Mesothelial cell of epicardium (in vitro differentiated cells): ENCODE results near the gene LGI4. TPM values are rescaled to one million over a fixed set of nuclear protein-coding genes. Genes with fewer than 3 reads are reported as not detected.

Experiments used
- DNase-seq, 2 experiments: peaks; one replicate each; pipeline ENCODE4 v3.0.0; 2021; ENCODE audit warnings: low spot score in 2 of 2; ENCODE audit not compliant: unreplicated experiment in 2 of 2
- H3K27ac Mint-ChIP-seq: 2 replicates; pipeline ENCODE4 v1.8.0; 2021; ENCODE audit warnings: mixed read lengths
- H3K27me3 Mint-ChIP-seq: 2 replicates; pipeline ENCODE4 v1.8.0; 2021; ENCODE audit warnings: low read depth, mixed read lengths
- H3K36me3 Mint-ChIP-seq: 2 replicates; pipeline ENCODE4 v1.8.0; 2021; ENCODE audit warnings: mixed read lengths
- H3K4me1 Mint-ChIP-seq: 2 replicates; pipeline ENCODE4 v1.8.0; 2021; ENCODE audit warnings: mixed read lengths
- H3K4me3 Mint-ChIP-seq: 2 replicates; pipeline ENCODE4 v1.8.0; 2021; ENCODE audit warnings: mild to moderate bottlenecking, moderate library complexity, mixed read lengths
- H3K9me3 Mint-ChIP-seq: 2 replicates; pipeline ENCODE4 v1.8.0; 2021; ENCODE audit warnings: mixed read lengths
- total RNA-seq: library from RNA; stranded (reverse); gene quantifications from 3 replicates; pipeline ENCODE4 v1.2.1, GENCODE V29; 2021
- TF ChIP-seq, protein P1 (sequence below): fragments of 200-600 bp; sonication (generic); IDR thresholded peaks from one replicate; pipeline ENCODE4 v1.5.0; 2021; ENCODE audit warnings: antibody characterized with exemption; ENCODE audit not compliant: unreplicated experiment

The LGI4 gene
- total RNA-seq, 1 donor from 2014 or later, result 1.4 TPM

DNA sequence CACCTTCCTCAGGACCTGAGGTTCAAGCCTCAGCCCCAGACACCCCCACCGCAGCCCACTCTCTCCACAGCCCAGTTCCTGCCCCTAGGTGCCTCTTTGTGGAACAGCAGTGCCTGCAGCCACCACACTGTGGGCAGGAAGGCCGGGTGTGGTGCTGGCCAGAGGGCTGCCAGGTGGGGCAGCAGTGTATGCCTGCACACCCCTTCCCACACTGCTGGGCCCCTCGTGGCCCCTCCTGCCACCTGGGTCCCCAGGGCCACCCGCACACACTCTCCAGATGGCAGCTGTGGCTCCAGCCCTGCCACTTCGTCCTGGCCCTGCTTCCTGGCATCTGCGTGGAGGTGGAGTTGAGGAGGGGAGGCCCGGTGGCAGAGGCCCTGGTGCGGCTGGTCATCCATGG lies 58.2 kb downstream of the LGI4 start:
- Mint-ChIP-seq H3K4me3 (no peak overlapping the region), H3K27ac (no peak overlapping the region), H3K27me3 (peaks cover 4% of the 10 kb centered on the region), H3K9me3 (no peaks in the 10 kb centered on the region), H3K4me1 (no peaks in the 10 kb centered on the region), H3K36me3 (no peaks in the 10 kb centered on the region)
- DNase-seq, result no peak
- TF ChIP-seq, protein P1, sequence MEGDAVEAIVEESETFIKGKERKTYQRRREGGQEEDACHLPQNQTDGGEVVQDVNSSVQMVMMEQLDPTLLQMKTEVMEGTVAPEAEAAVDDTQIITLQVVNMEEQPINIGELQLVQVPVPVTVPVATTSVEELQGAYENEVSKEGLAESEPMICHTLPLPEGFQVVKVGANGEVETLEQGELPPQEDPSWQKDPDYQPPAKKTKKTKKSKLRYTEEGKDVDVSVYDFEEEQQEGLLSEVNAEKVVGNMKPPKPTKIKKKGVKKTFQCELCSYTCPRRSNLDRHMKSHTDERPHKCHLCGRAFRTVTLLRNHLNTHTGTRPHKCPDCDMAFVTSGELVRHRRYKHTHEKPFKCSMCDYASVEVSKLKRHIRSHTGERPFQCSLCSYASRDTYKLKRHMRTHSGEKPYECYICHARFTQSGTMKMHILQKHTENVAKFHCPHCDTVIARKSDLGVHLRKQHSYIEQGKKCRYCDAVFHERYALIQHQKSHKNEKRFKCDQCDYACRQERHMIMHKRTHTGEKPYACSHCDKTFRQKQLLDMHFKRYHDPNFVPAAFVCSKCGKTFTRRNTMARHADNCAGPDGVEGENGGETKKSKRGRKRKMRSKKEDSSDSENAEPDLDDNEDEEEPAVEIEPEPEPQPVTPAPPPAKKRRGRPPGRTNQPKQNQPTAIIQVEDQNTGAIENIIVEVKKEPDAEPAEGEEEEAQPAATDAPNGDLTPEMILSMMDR, result no peak

GRCh38 chr19:35076026-35076370 lies 58.9 kb downstream of the LGI4 start:
- no peak overlapping the region for H3K27ac Mint-ChIP-seq
- H3K9me3 Mint-ChIP-seq, result no peaks in the 10 kb centered on the region
- no peak overlapping the region for H3K4me3 Mint-ChIP-seq
- no peaks in the 10 kb centered on the region for H3K36me3 Mint-ChIP-seq
- no peak for DNase-seq
- peaks cover 4% of the 10 kb centered on the region for H3K27me3 Mint-ChIP-seq
- TF ChIP-seq, protein P1, result no peak
- no peaks in the 10 kb centered on the region for H3K4me1 Mint-ChIP-seq

DNA sequence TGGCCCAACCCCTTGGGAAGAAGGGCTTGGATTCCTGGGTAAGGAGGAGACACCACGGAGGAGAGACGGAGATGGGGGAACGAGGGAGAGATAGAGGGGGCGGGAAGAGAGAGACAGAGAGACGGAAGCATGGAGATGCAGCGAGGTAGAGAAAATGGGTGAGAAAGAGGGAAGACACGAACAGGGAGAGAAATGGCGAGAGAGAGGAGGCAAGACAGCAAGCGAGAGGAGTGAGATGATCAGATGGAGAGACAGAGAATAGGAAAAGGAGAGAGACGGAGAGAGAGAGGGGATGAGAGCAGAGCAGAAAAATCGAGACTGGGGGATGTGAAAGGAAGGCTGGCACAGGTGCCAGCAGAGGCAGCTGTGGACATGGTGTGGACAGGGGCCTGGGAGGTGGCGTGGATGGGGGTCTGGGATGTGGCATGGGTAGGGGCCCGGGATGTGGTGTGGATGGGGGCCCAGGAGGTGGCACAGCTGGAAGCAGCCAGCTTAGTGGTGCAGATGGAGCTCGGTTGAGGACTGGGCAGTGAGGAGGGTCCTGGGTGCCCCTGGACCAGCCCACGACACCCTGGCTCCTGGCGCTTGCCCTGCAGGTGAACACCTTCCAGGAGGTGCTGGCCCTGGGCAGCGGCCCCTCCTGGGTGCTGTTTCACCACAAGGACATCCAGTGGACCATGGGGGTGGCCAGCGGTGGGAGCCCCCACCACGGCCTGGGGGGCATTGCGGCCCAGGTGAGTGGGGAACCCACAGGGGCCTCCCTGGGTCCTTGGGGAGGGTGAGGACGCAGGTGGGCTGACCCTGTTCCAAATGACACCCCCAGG lies 59.4 kb downstream of the LGI4 start:
- no peak overlapping the region for H3K27ac Mint-ChIP-seq
- H3K36me3 Mint-ChIP-seq, result no peaks in the 10 kb centered on the region
- H3K9me3 Mint-ChIP-seq, result no peaks in the 10 kb centered on the region
- H3K4me3 Mint-ChIP-seq, result no peak overlapping the region
- peaks cover 4% of the 10 kb centered on the region for H3K27me3 Mint-ChIP-seq
- TF ChIP-seq, protein P1, result no peak
- DNase-seq, result no peak
- no peaks in the 10 kb centered on the region for H3K4me1 Mint-ChIP-seq

Other genes with a start within 250 kb of the LGI4 start
- 4.7 to 5.8 TPM (median 4.8 TPM) in 3 replicates for gene ZNF30, start 208.2 kb downstream of the LGI4 start, total RNA-seq
- gene ZNF792, start 170.8 kb downstream of the LGI4 start, total RNA-seq, result 9.2 to 9.6 TPM (median 9.3 TPM) in 3 replicates
- gene GRAMD1A, start 134.7 kb downstream of the LGI4 start, total RNA-seq, result 123 to 130 TPM (median 129 TPM) in 3 replicates
- 2.2 to 2.8 TPM (median 2.7 TPM) in 3 replicates for gene SCN1B, start 104.6 kb downstream of the LGI4 start, total RNA-seq
- 20.3 to 22.9 TPM (median 21.3 TPM) in 3 replicates for gene HPN, start 93.3 kb downstream of the LGI4 start, total RNA-seq
- 5.5 to 8.3 TPM (median 6.6 TPM) in 3 replicates for gene FXYD3, start 19.2 kb downstream of the LGI4 start, total RNA-seq
- 2.8 to 4.3 TPM (median 3.6 TPM) in 3 replicates for gene FXYD1, start 3.8 kb upstream of the LGI4 start, total RNA-seq
- gene FXYD7, start 8.2 kb upstream of the LGI4 start, total RNA-seq, result 0.41 to 1.3 TPM (median 0.69 TPM) in 3 replicates
- 23.1 to 27.0 TPM (median 24.7 TPM) in 3 replicates for gene FXYD5, start 19.7 kb upstream of the LGI4 start, total RNA-seq
- gene FAM187B, start 93.7 kb upstream of the LGI4 start, total RNA-seq, result not detected in 3 replicates
- 48.9 to 54.7 TPM (median 51.9 TPM) in 3 replicates for gene LSR, start 113.9 kb upstream of the LGI4 start, total RNA-seq
- gene USF2, start 133.9 kb upstream of the LGI4 start, total RNA-seq, result 135 to 154 TPM (median 137 TPM) in 3 replicates
- 1.2 to 1.6 TPM (median 1.4 TPM) in 3 replicates for gene HAMP, start 147.5 kb upstream of the LGI4 start, total RNA-seq
- 19.2 to 26.1 TPM (median 22.7 TPM) in 3 replicates for gene MAG, start 157.1 kb upstream of the LGI4 start, total RNA-seq
- gene CD22, start 194.1 kb upstream of the LGI4 start, total RNA-seq, result 54.6 to 59.9 TPM (median 56.3 TPM) in 3 replicates
- 0.96 to 1.3 TPM (median 1.2 TPM) in 3 replicates for gene FFAR1, start 212.8 kb upstream of the LGI4 start, total RNA-seq
- 0.27 to 0.31 TPM in 2 of 3 replicates, not detected in the other for gene FFAR3, start 223.4 kb upstream of the LGI4 start, total RNA-seq
- gene GPR42, start 236.0 kb upstream of the LGI4 start, total RNA-seq, result not detected in 3 replicates